ENCODE data around the gene ZNF227.
"Not testable (repeated sequence)": the region's sequence is repeated elsewhere in the genome, so short reads cannot be mapped to it uniquely, and the experiment has no call there.

Gene ZNF227

GRCh38 chr19:44253392-44253791 is 41.1 kb downstream of the ZNF227 start:
- DNase-seq, result not testable (repeated sequence)

- DNase-seq, result no peak
Observed at GRCh38 chr19:44254496-44254895, 42.2 kb downstream of the ZNF227 start.

- DNase-seq, result no peak
Observed at GRCh38 chr19:44255705-44256411, 43.5 kb downstream of the ZNF227 start.

- DNase-seq, result no peak
Observed at GRCh38 chr19:44258136-44258535, 45.8 kb downstream of the ZNF227 start.

- DNase-seq, result no peak
Observed at GRCh38 chr19:44258835-44259413, 46.6 kb downstream of the ZNF227 start.

GRCh38 chr19:44260343-44260681 is 48.0 kb downstream of the ZNF227 start:
- no peak for DNase-seq

GRCh38 chr19:44260695-44261446 is 48.5 kb downstream of the ZNF227 start:
- DNase-seq, result no peak

- no peak for DNase-seq
Observed at GRCh38 chr19:44277331-44277730, 65.0 kb downstream of the ZNF227 start.

- DNase-seq, result no peak
Observed at GRCh38 chr19:44278181-44278690, 65.9 kb downstream of the ZNF227 start.

- DNase-seq, result no peak
Observed at GRCh38 chr19:44280916-44281315, 68.6 kb downstream of the ZNF227 start.

- DNase-seq, result no peak
Observed at GRCh38 chr19:44282846-44283245, 70.5 kb downstream of the ZNF227 start.

GRCh38 chr19:44284968-44285367 is 72.6 kb downstream of the ZNF227 start:
- no peak for DNase-seq
